Endothelial cell of umbilical vein (primary cell): ENCODE measurements around the gene IGFL2. TPM values are rescaled to one million over a fixed set of nuclear protein-coding genes. Genes with fewer than 3 reads are reported as not detected.

Experiments used
- BruUV-seq: library from RNA; stranded (reverse); fragments of 400-500 nt; replicated peaks from 2 replicates; lab custom pipeline; 2021; lab: Mats Ljungman, UMichigan
- CTCF ChIA-PET: fragments of 300-600, 350-600 bp; sonication (Branson Sonifier 250); formaldehyde crosslinking; loops from one replicate; lab custom pipeline; 2021; ENCODE audit warnings: antibody characterized with exemption, inconsistent platforms; lab: Charles Lee
- POLR2A ChIA-PET: fragments of 300-600, 350-600 bp; sonication (Branson Sonifier 250); formaldehyde crosslinking; loops from one replicate; lab custom pipeline; 2021; ENCODE audit warnings: antibody characterized with exemption, inconsistent platforms; lab: Charles Lee
- DNase-seq: peaks from one replicate; pipeline ENCODE4 v3.0.0-alpha.2; 2011; ENCODE audit warnings: low read depth, low spot score
- FAIRE-seq: peaks from 2 replicates; lab custom pipeline; 2011; peaks lifted over from hg19 to GRCh38; lab: Jason Lieb, UNC
- H2AFZ ChIP-seq: 2 replicates; pipeline ENCODE4 v1.6.0; 2012; ENCODE audit warnings: low read depth, low read length, control low read depth, inconsistent platforms
- H3K27ac ChIP-seq: 2 replicates; pipeline ENCODE4 v1.5.1; 2011; ENCODE audit warnings: low read depth, mild to moderate bottlenecking, control low read depth, low read length, moderate library complexity; ENCODE audit not compliant: insufficient read depth
- H3K27me3 ChIP-seq, 2 experiments: 2 replicates each; pipeline versions ENCODE4 v1.6.0 to v1.6.1; 2011; ENCODE audit warnings: low read length in 2 of 2, mixed read lengths in 1 of 2; ENCODE audit not compliant: control insufficient read depth in 2 of 2, insufficient read depth in 2 of 2
- H3K36me3 ChIP-seq, 2 experiments: 2 replicates in 1 of 2; 3 replicates in 1 of 2; pipeline ENCODE4 v1.5.1; 2011; ENCODE audit warnings: low read length in 2 of 2, mild to moderate bottlenecking in 1 of 2, moderate library complexity in 1 of 2; ENCODE audit not compliant: control insufficient read depth in 2 of 2, insufficient read depth in 2 of 2; ENCODE audit errors: extremely low read depth in 1 of 2
- H3K4me1 ChIP-seq: 3 replicates; pipeline ENCODE4 v1.5.1; 2011; ENCODE audit warnings: mild to moderate bottlenecking, low read length; ENCODE audit not compliant: control insufficient read depth, insufficient read depth; ENCODE audit errors: extremely low read depth
- H3K4me2 ChIP-seq: 2 replicates; pipeline ENCODE4 v1.6.1; 2011; ENCODE audit warnings: low read length, control low read depth, mixed read lengths; ENCODE audit not compliant: insufficient read depth
- H3K4me3 ChIP-seq, 3 experiments: fragments of 200-600 bp in 1 of 3; sonication (generic), shearing (Covaris generic) in 1 of 3; replicated peaks in 1 of 3; 2 replicates each; pipeline ENCODE4 v1.5.1; 2011 to 2016; ENCODE audit warnings: control low read depth in 3 of 3, low read length in 3 of 3, mild to moderate bottlenecking in 2 of 3, inconsistent platforms in 1 of 3, low read depth in 1 of 3, moderate library complexity in 1 of 3; ENCODE audit not compliant: insufficient read depth in 1 of 3
- H3K79me2 ChIP-seq: 2 replicates; pipeline ENCODE4 v1.6.0; 2012; ENCODE audit warnings: low read length, inconsistent platforms; ENCODE audit not compliant: control insufficient read depth, insufficient read depth
- H3K9ac ChIP-seq: replicated peaks from 2 replicates; pipeline ENCODE3; 2011; ENCODE audit warnings: low read length, control low read depth; ENCODE audit not compliant: insufficient read depth; ENCODE audit errors: extremely low read depth
- H3K9me1 ChIP-seq: replicated peaks from 3 replicates; pipeline ENCODE4 v1.6.0; 2011; ENCODE audit warnings: mild to moderate bottlenecking, low read length; ENCODE audit not compliant: control insufficient read depth, insufficient read depth; ENCODE audit errors: extremely low read depth
- H3K9me3 ChIP-seq: replicated peaks from 2 replicates; pipeline ENCODE4 v1.5.1; 2012; ENCODE audit warnings: low read length, inconsistent platforms; ENCODE audit not compliant: control insufficient read depth, insufficient read depth
- H4K20me1 ChIP-seq: replicated peaks from 2 replicates; pipeline ENCODE3; 2011; ENCODE audit warnings: mild to moderate bottlenecking, low read length; ENCODE audit not compliant: control insufficient read depth, insufficient read depth; ENCODE audit errors: extremely low read depth
- EZH2 ChIP-seq: IDR thresholded peaks from 2 replicates; pipeline ENCODE4 v1.6.1; 2012; ENCODE audit warnings: borderline replicate concordance, low read depth, mild to moderate bottlenecking, moderate library complexity, low read length, inconsistent platforms; ENCODE audit not compliant: severe bottlenecking
- FOS ChIP-seq: IDR thresholded peaks from 2 replicates; pipeline ENCODE4 v1.6.1; 2011; ENCODE audit warnings: mild to moderate bottlenecking, low read length, moderate library complexity, borderline replicate concordance; ENCODE audit not compliant: insufficient read depth
- GATA2 ChIP-seq: IDR thresholded peaks from 2 replicates; pipeline ENCODE4 v1.7.0; 2011; ENCODE audit warnings: low read depth, mild to moderate bottlenecking, moderate library complexity, mixed read lengths, low read length; ENCODE audit not compliant: insufficient read length, insufficient read depth
- JUN ChIP-seq: IDR thresholded peaks from 2 replicates; pipeline ENCODE4 v1.6.1; 2011; ENCODE audit warnings: borderline replicate concordance, low read depth; ENCODE audit not compliant: insufficient read length, insufficient read depth
- MAX ChIP-seq: IDR thresholded peaks from 2 replicates; pipeline ENCODE4 v1.6.1; 2011; ENCODE audit not compliant: insufficient read depth, insufficient read length
- MYC ChIP-seq: IDR thresholded peaks from one replicate; pipeline ENCODE4 v1.6.1; 2011; ENCODE audit warnings: mild to moderate bottlenecking, low read depth, low read length
- POLR2A ChIP-seq: IDR thresholded peaks from 2 replicates; pipeline ENCODE4 v1.6.1; 2012; ENCODE audit warnings: low read depth, mild to moderate bottlenecking, control low read depth, low read length
- POLR2AphosphoS5 ChIP-seq: IDR thresholded peaks from 2 replicates; pipeline ENCODE4 v1.6.1; 2012; ENCODE audit warnings: low read depth, mild to moderate bottlenecking, control low read depth, low read length, moderate library complexity; ENCODE audit not compliant: insufficient read depth
- dilution Hi-C: fragments of 300-500 bp; cut with MboI; formaldehyde crosslinking; loops from one replicate; pipeline ENCODE4 v1.15.0; 2019; ENCODE audit warnings: low sequenced_read_pairs; ENCODE audit not compliant: extremely low pct_ligation_motif_present
- intact Hi-C: fragments of 100-400 bp; cut with micrococcal nuclease; formaldehyde crosslinking; loops from one replicate; pipeline ENCODE4 v1.10.0; 2022
- polyA plus RNA-seq, 4 experiments: library from polyadenylated mRNA; depleted of rRNA in 3 of 4; stranded (reverse) in 3 of 4; unstranded in 1 of 4; fragments of >200 nt; gene quantifications; 2 replicates each; pipeline versions ENCODE4 v1.2.1 to v1.2.3, GENCODE V29; 2011 to 2012; ENCODE audit warnings: missing spikeins in 1 of 4
- total RNA-seq: library from RNA; stranded (reverse); gene quantifications from 2 replicates; pipeline ENCODE4 v1.2.3, GENCODE V29; 2021

The IGFL2 gene
- total and polyA plus RNA-seq, 2 donors (not counting 3 experiments of a cell fraction or from before 2014, with no cell fraction given), result not detected

DNA sequence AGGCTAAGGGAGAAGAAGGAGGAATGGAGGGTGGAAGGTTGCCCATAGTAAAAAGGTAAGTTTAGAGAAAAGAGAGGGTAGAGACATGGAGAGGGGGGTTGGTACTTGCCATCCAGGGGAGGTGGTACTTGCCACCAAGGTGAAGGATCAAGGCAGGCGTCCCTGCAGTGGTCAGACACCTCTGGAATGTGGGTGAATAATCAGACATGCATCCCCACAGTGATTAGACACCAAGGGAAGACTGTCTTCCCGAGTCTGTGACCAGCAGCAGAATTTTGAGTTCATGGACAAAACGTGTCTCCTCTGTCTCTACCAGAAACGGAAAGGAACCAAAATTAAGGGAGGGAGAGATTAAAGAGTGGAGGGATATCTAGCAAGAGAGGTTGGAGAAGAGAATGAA lies 54.4 kb downstream of the IGFL2 start:
- TF ChIP-seq MYC, result no peak
- no peak overlapping the region for H3K4me3 ChIP-seq
- no peaks in the 10 kb centered on the region for H3K4me1 ChIP-seq
- no peaks in the 10 kb centered on the region for H4K20me1 ChIP-seq
- ChIA-PET CTCF (no interaction called here), POLR2A (no interaction called here)
- peaks cover 0 to 3% of the 10 kb centered on the region in 2 experiments for H3K27me3 ChIP-seq
- H2AFZ ChIP-seq, result no peak overlapping the region
- H3K9me3 ChIP-seq, result no peaks in the 10 kb centered on the region
- H3K4me2 ChIP-seq, result no peak overlapping the region
- no peak overlapping the region for H3K27ac ChIP-seq
- no peak overlapping the region for H3K9ac ChIP-seq
- intact Hi-C loops (no loop called here), dilution Hi-C loops (no loop called here)
- no TSS peak for BruUV-seq
- H3K79me2 ChIP-seq, result no peaks in the 10 kb centered on the region
- no peaks in the 10 kb centered on the region for H3K9me1 ChIP-seq
- DNase-seq (no peak), FAIRE-seq (no peak)
- H3K36me3 ChIP-seq, result no peaks in the 10 kb centered on the region

- Histone ChIP-seq H3K36me3 (no peaks in the 10 kb centered on the region), H3K9me3 (no peaks in the 10 kb centered on the region), H4K20me1 (no peaks in the 10 kb centered on the region), H3K4me3 (no peak overlapping the region), H3K9ac (no peak overlapping the region), H2AFZ (no peak overlapping the region), H3K79me2 (no peaks in the 10 kb centered on the region), H3K4me2 (no peak overlapping the region), H3K9me1 (no peaks in the 10 kb centered on the region), H3K27me3 (peaks cover 0 to 3% of the 10 kb centered on the region in 2 experiments), H3K27ac (no peak overlapping the region), H3K4me1 (no peaks in the 10 kb centered on the region)
- CTCF ChIA-PET, result no interaction called here
- intact Hi-C loops, result no loop called here
- TF ChIP-seq EZH2 (no peak), POLR2AphosphoS5 (no peak), FOS (no peak), MYC (no peak), JUN (no peak), GATA2 (no peak), MAX (no peak), POLR2A (no peak)
- POLR2A ChIA-PET, result no interaction called here
- DNase-seq (no peak), FAIRE-seq (no peak)
- dilution Hi-C loops, result no loop called here
- BruUV-seq, result no TSS peak
Measured at GRCh38 chr19:46202872-46203860, 55.1 kb downstream of the IGFL2 start.
